Stimulated activated CD8-positive, alpha-beta memory T cell treated with anti-CD3 and anti-CD28 coated beads, Interleukin-7, amount 100 ng/mL, for 4 hours (primary cell): ENCODE data around the gene MAP7.
"Not testable (repeated sequence)": the region's sequence is repeated elsewhere in the genome, so short reads cannot be mapped to it uniquely, and the experiment has no call there.

Experiments
- DNase-seq, 2 donors: peaks; one replicate each; pipeline ENCODE4 v3.0.0-alpha.2; 2020; ENCODE audit warnings: low read depth in 2 of 2

MAP7 gene

GRCh38 chr6:136337606-136338005, 212.6 kb downstream of the MAP7 start:
- no peak for DNase-seq

DNA sequence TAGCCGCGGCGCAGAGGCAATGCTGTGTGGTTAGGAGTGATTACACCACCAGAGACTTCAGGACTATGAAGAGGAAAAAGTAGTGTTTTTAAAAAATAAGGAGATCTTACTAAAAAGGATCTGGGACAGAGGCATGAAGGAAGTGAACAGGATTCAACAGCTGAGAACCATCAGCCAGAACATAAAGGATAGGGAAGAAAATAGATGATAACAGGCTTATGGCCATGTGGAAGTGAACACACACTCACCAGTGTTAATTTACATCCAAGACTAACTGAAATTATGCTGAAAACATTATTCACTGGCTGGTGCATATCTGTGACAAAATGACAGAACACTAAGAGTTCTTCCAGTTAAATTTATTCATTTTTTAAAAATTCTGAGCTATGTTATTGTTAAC, 213.1 kb downstream of the MAP7 start:
- DNase-seq, result no peak

DNA sequence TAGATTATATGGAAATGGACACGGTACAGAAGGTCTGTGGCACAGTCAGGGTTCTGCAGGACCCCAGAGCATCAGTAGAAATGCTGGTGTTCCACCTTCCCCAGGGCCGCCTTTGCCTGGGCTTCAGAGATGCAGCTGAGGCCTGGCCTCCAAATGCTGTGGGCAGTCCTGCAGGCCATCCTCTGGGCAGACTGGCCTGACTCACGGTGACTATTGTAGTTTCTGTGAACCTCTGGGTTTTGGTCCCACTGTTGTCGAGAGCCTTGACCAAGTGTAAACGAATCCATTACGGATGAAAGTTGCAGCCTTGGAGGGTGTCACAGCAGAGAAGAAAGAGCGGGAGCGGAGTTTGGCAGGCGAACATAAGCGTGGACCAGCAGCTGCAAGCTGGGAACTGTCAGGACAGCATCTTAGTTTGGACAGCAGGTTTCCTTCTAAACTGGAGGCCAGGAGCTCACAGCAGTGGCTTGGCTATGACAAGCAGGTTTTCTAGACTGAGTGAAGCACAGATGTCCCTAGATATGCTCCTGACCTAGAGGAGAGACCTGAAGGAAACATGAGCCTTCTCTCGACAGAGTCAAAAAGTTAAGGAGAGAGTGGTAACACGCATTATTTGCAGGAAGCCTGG, 214.4 kb downstream of the MAP7 start:
- DNase-seq, result no peak

DNA sequence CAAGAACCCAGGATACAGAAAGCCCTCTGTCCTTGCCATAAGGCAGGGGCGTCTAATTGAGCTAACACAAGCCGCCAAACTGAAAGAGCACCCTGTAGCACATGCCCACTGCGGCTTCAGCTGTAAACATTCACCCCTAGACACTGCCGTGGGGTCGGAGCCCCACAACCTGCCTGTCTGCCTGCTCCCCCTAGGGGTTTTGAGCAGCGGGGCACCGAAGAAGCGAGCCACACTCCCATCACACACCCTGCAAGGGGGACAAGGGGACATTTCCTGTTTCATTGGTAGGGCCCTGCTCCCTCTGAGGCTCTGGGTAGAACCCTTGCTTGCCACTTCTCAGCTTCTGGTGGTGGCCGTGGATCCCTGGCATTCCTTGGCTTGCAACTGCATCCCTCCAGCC, 215.4 kb downstream of the MAP7 start:
- no peak for DNase-seq

- DNase-seq, result no peak
Observed at GRCh38 chr6:136334465-136334846, 215.8 kb downstream of the MAP7 start.

DNA sequence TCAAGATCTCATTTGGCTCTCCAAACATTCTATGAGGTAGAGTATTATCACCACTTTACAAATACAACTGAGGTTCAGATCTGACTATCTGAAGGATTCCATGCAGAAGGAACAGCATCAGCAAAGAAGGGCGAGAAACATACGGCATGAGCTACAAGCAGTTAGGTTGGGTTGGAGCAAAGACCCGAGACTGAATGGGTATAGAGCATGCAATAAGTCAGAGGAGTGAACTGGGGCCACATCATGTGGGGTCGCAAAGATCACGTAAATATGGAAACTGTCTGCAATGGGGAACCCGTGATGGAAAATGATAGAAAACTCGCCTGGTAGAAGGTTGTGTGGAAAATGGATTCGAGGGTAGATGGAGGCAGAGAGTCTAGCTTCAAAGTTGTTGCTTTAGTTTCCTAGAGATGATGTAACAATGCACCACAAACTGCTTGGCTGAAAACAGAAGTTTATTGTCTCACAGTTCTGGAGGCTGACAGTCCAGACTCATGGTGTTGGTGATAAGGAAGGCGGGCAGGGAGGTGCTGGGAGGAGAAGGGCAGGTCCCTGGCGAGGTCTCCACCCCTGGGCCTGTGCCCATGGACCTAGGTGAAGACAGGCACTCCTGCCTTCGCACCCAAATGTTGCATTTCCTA, 216.3 kb downstream of the MAP7 start:
- no peak for DNase-seq

GRCh38 chr6:136331461-136331860, 218.8 kb downstream of the MAP7 start:
- DNase-seq, result no peak

DNA sequence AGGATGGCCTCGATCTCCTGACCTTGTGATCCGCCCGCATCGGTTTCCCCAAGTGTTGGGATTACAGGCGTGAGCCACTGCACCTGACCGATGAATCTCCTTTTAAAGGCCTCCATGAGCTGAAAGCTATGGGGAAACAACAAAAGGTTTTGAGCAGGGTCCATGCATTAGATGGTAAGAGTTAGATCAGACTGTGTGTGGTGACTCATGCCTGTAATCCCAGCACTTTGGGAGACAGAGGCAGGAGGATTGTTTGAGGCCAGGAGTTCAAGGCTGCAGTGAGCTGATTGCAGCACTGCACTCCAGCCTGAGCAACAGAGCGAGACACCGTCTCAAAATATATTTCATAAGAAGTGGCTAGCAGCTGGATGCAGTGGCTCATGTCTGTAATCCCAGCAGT, 219.6 kb downstream of the MAP7 start:
- no peak for DNase-seq

DNA sequence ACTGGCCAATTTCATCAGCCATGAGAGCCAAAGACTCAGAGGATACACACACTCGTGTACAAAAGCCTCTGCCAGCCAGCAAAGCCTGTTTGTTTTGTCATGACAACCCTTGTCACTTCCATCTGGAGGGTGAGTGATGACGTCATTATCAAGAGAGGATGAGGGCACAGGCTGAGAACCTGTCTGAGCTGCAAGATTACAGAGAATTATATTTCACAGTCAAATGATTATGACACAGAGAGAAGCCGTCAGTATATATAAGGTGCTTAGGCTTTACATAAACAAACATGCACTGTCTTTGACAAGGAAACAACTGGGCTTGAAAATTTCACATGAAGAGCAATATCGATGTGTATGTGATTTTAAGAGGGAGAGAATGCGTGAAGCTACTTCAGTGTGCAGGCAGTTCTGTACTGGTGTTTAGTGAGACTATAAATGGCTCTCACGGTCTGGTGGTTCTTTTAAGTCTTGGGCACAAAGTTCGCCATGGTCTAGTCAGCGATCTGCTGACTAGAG, 224.1 kb downstream of the MAP7 start:
- no peak for DNase-seq

DNA sequence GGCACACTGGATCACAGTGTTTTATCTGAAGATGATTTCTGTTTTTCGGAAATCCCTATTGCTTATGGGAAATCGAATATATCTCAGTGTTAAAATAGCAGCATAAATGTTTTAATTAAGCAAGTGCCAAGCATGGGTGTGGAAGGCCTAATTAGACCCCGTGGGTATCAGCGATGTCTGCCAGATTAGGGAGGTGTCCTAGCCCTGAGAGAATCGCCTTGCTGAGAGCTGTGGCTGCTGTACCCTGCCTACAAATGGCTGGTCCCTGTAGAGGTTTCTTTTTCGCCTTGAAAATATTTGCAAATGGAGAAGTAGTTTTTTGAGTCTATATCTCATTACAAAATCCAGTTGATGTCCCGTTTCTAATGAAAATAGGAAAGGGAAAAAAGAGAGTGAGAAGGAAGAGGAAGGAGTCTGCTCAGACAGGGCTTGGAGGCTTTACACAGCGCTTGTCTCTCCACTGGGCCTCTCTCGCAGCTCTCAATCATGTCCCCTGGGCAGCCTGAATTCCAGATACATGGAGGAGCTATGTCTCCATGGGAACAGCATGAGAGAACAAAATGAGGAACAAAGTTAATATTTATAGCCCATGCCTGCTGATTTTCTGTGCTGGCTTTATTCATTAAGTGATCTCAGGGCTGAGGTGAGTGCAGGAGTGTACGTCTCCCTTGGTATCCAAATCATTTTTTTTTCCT, 225.4 kb downstream of the MAP7 start:
- no peak for DNase-seq

DNA sequence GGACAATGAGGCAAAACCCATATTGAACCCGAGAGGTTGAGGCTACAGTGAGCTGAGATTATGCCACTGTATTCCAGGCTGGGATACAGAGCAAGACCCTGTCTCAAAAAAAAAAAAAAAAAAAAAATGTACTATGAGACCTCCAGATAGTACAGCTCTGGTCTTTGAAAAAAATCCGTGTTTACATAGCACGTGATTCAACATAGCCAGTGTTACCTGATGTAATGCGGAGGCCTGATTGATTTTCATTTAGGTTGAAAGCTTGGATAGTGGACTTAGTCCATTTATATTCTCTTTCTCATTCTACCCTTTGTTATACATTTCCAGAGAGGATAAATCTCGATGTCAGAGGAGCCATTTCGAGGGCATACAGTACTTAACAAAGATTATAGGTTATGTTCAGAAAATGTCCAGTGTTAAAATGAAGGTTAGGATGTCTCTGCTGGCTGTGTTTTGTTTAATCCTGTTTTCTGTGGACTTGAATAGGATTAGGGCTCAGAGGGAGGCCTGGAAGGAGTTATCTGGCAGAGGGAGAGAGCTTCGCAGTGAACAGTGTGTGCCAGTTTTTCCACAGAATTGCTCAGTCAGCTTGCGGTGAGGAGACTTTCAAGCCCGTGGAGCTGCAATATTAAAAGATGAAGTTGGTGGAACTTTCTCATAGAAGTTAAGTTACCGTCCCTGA, 226.7 kb downstream of the MAP7 start:
- DNase-seq, result no peak

DNA sequence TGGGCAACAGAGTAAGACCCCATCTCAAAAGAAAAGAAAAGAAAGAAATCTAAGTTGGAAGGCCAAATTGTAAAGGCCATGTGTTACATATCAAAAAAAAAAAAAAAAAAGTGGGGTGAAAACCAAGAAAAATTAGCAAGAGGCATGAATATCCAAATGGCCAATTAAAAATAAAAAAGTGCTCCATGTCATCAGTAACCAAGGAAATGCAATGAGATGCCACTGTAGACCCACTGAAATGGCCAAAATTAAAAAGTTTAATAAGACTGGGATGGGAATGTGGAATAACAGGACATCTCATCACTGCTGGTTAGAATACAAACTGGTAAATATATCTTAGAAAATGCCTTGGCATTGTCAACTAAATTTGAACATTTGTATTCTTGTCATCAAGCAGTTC, 230.5 kb downstream of the MAP7 start:
- DNase-seq, result no peak

GRCh38 chr6:136318676-136319075, 231.5 kb downstream of the MAP7 start:
- DNase-seq, result no peak

DNA sequence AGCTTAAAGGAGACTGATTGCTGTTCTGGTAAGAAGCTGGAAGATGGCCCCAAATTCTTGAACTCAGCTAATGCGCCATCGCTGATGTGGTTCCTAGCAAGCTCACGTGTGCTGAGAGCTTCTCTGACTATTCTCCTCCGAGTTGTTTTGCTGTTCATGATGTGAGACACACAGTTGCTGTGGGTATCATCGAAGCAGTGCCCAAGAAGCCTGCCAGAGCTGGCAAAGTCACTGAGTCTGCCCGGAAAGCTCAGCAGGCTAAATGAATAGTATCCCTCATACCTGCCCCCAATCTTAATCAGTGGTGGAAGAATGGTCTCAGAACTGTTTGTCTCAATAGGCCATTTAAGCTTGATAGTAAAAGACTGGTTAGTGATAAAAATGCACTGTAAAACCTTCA, 232.3 kb downstream of the MAP7 start:
- DNase-seq, result no peak

GRCh38 chr6:136317021-136317694, 233.1 kb downstream of the MAP7 start:
- DNase-seq, result peak; percentile 20 to 38

GRCh38 chr6:136315594-136315993, 234.6 kb downstream of the MAP7 start:
- no peak for DNase-seq

GRCh38 chr6:136312975-136313374, 237.2 kb downstream of the MAP7 start:
- no peak for DNase-seq

DNA sequence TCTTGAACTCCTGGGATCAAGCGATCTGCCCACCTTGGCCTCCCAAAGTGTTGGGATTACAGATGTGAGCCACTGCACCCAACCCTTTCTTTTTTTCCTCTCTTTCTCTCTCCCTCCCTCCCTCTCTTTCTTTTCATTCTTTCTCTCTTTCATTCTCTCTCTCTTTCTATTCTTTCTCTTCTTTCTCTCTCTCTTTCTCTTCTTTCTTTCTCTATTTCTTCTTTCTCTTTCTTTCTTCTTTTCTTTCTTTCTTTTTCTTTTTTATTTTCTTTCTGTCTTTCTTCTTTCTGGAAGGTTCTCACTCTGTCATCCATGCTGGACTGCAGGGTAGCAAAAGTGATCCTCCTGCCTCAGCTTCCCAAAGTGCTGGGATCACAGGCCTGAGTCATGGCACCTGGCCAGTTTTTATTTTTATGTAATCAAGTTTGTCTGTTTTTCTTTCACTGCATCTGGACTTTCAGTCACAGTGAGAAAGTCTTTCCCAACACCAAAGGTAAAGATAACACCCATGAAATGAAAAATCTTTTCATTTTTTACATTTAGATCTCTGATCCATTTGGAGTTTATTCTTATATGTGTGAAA, 240.4 kb downstream of the MAP7 start:
- DNase-seq, result no peak

- DNase-seq, result no peak
Observed at GRCh38 chr6:136309171-136309570, 241.1 kb downstream of the MAP7 start.

- DNase-seq, result not testable (repeated sequence)
Observed at GRCh38 chr6:136308469-136308868, 241.8 kb downstream of the MAP7 start.

DNA sequence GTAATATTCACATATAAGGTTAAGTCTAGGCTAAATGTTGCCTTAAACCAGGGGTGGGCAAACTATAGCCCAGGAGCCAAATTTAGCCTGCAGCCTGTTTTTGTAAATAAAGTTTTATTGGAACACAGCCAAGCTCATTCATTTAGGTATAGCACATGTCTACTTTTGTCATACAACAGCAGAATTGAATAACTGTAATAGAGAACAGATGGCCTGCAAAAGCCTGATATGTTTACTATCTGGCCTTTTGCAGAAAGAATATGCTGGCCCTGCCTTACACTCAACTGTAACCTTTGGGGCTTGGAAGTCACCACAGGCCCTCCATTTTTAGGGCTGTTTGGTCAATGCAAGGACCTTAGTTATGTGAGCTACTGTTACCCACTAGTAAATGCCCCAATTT, 242.9 kb downstream of the MAP7 start:
- no peak for DNase-seq

DNA sequence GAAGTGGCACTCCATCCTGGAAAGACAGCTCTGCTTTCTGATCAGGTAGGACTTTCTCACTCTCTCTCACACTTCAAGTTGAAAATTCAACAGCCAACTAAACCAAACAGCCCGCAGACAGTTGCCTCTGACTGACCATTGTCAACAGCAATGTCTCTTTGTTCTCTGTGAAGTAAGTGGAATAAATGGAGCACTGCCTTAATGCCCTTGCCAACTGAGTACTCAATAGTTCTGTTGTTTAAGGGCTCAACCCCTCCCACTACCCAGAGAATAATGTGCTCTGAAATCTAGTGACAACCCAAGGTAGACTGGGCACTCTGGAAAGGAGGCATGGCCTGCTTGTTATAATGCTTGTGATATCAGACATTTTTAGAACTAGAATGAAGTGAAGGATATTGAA, 243.8 kb downstream of the MAP7 start:
- DNase-seq, result no peak
